ENCODE measurements around the gene VSIG2.

DNA sequence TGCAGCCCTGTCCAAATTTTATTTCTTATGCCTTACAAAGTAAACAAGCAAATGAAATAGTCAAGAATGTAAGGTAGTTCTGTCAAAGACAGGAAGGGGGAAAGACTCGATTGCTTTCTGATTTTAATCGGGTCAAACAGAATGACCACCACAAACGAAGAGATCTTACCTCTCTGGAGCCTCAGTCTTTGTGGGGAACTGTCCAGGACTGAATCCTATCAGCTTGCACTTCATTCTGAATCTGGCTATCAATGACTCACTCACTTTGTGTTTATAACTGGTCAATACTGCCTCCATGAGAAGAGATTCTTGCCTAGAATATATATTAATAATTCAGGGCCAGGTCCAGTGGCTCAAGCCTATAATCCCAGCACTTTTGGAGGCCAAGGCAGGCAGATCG, 30.9 kb upstream of the VSIG2 start:
- TF ChIP-seq, protein P1, sequence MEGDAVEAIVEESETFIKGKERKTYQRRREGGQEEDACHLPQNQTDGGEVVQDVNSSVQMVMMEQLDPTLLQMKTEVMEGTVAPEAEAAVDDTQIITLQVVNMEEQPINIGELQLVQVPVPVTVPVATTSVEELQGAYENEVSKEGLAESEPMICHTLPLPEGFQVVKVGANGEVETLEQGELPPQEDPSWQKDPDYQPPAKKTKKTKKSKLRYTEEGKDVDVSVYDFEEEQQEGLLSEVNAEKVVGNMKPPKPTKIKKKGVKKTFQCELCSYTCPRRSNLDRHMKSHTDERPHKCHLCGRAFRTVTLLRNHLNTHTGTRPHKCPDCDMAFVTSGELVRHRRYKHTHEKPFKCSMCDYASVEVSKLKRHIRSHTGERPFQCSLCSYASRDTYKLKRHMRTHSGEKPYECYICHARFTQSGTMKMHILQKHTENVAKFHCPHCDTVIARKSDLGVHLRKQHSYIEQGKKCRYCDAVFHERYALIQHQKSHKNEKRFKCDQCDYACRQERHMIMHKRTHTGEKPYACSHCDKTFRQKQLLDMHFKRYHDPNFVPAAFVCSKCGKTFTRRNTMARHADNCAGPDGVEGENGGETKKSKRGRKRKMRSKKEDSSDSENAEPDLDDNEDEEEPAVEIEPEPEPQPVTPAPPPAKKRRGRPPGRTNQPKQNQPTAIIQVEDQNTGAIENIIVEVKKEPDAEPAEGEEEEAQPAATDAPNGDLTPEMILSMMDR (IDR thresholded peaks at IDR 0.05; ENCODE audit: insufficient read depth, low read length, poor library complexity, severe bottlenecking) = no peak
- TF ChIP-seq EZH2phosphoT487 (conservative IDR thresholded peaks at IDR 0.05; ENCODE audit: low read length) = no peak
